SK-N-SH (cell line): ENCODE data around the gene ROS1. TPM values are rescaled to one million over a fixed set of nuclear protein-coding genes. Genes with fewer than 3 reads are reported as not detected.

Source experiments
- CTCF ChIA-PET: fragments of 300-600, 350-600 bp; formaldehyde crosslinking; extraction: SDS; loops from one replicate; lab custom pipeline; 2021; lab: Yijun Ruan, JAX
- POLR2A ChIA-PET: fragments of 350-600 bp; sonication (Branson Sonifier 250); formaldehyde crosslinking; extraction: SDS; loops from one replicate; lab custom pipeline; 2020; ENCODE audit warnings: antibody characterized with exemption, inconsistent platforms; lab: Yijun Ruan, JAX
- DNase-seq: peaks from one replicate; pipeline ENCODE4 v3.0.0; 2012
- H2AFZ ChIP-seq: fragments of 200-600 bp; sonication (generic); 2 replicates; pipeline ENCODE4 v1.8.1; 2016; ENCODE audit warnings: antibody characterized with exemption, mild to moderate bottlenecking, low read depth
- H3F3A ChIP-seq: fragments of 200-600 bp; sonication (generic); replicated peaks from 2 replicates; pipeline ENCODE3; 2016; ENCODE audit warnings: antibody characterized with exemption, mild to moderate bottlenecking; ENCODE audit not compliant: insufficient read depth
- H3K27ac ChIP-seq, 2 experiments: fragments of 200-500 bp in 1 of 2; fragments of 200-600 bp in 1 of 2; sonication (Bioruptor generic) in 1 of 2; sonication (generic), shearing (Covaris generic) in 1 of 2; 2 replicates each; pipeline versions ENCODE4 v1.5.1 to v1.6.1; 2014 to 2016; ENCODE audit warnings: low read depth in 2 of 2, inconsistent platforms in 1 of 2, low read length in 1 of 2, mild to moderate bottlenecking in 1 of 2, mixed read lengths in 1 of 2
- H3K27me3 ChIP-seq: fragments of 200-600 bp; sonication (generic), shearing (Covaris generic); 2 replicates; pipeline ENCODE4 v1.6.1; 2016; ENCODE audit warnings: mixed run types; ENCODE audit not compliant: insufficient read depth
- H3K36me3 ChIP-seq, 2 experiments: fragments of 200-500 bp in 1 of 2; fragments of 200-600 bp in 1 of 2; sonication (Bioruptor generic) in 1 of 2; sonication (generic) in 1 of 2; replicated peaks in 1 of 2; 2 replicates each; pipeline versions ENCODE3 to v1.5.1; 2014 to 2016; ENCODE audit warnings: low read length in 1 of 2, mild to moderate bottlenecking in 1 of 2; ENCODE audit not compliant: insufficient read depth in 2 of 2, control insufficient read depth in 1 of 2
- H3K4me1 ChIP-seq, 2 experiments: fragments of 200-500 bp in 1 of 2; fragments of 200-600 bp in 1 of 2; sonication (Bioruptor generic) in 1 of 2; sonication (generic), shearing (Covaris generic) in 1 of 2; 2 replicates each; pipeline versions ENCODE4 v1.5.1 to v1.6.1; 2014 to 2016; ENCODE audit warnings: low read depth in 1 of 2, low read length in 1 of 2, mixed run types in 1 of 2; ENCODE audit not compliant: insufficient read depth in 2 of 2, control insufficient read depth in 1 of 2
- H3K4me2 ChIP-seq: fragments of 200-600 bp; sonication (generic), shearing (Covaris generic); 2 replicates; pipeline ENCODE4 v1.6.1; 2017; ENCODE audit warnings: mixed run types
- H3K4me3 ChIP-seq, 2 experiments: fragments of 200-500 bp in 1 of 2; fragments of 200-600 bp in 1 of 2; sonication (Bioruptor generic) in 1 of 2; sonication (generic), shearing (Covaris generic) in 1 of 2; 2 replicates each; pipeline versions ENCODE4 v1.5.1 to v1.8.1; 2014 to 2016; ENCODE audit warnings: low read depth in 2 of 2, inconsistent platforms in 1 of 2, low read length in 1 of 2, mild to moderate bottlenecking in 1 of 2, mixed read lengths in 1 of 2, moderate library complexity in 1 of 2
- H3K79me2 ChIP-seq: fragments of 200-600 bp; sonication (generic); 2 replicates; pipeline ENCODE4 v1.8.1; 2017; ENCODE audit warnings: mild to moderate bottlenecking; ENCODE audit not compliant: insufficient read depth
- H3K9ac ChIP-seq: fragments of 200-600 bp; sonication (generic); 2 replicates; pipeline ENCODE4 v1.6.1; 2017; ENCODE audit warnings: mixed run types
- H3K9me2 ChIP-seq: fragments of 200-600 bp; sonication (generic); 2 replicates; pipeline ENCODE4 v1.6.1; 2017; ENCODE audit warnings: mixed run types
- H3K9me3 ChIP-seq: fragments of 200-600 bp; sonication (generic); 2 replicates; pipeline ENCODE4 v1.6.1; 2017; ENCODE audit warnings: mixed run types, mild to moderate bottlenecking, moderate library complexity
- H4K20me1 ChIP-seq: fragments of 200-600 bp; sonication (generic); 2 replicates; pipeline ENCODE4 v1.6.1; 2017; ENCODE audit warnings: mild to moderate bottlenecking, mixed run types; ENCODE audit not compliant: insufficient read depth
- FOXJ3 ChIP-seq: sonication (generic); formaldehyde crosslinking; IDR thresholded peaks from 2 replicates; pipeline ENCODE4 v1.5.1; 2020; ENCODE audit warnings: mild to moderate bottlenecking, missing genetic modification reagents
- FOXM1 ChIP-seq: IDR thresholded peaks from 2 replicates; pipeline ENCODE4 v1.4.0; 2012; ENCODE audit warnings: low read depth, mild to moderate bottlenecking
- GABPA ChIP-seq: IDR thresholded peaks from 2 replicates; pipeline ENCODE4 v1.4.0; 2012; ENCODE audit warnings: low read depth, mild to moderate bottlenecking
- MEF2A ChIP-seq: IDR thresholded peaks from 2 replicates; pipeline ENCODE4 v1.4.0; 2012; ENCODE audit warnings: low read depth, borderline replicate concordance
- MXI1 ChIP-seq: IDR thresholded peaks from 2 replicates; pipeline ENCODE4 v1.6.1; 2012; ENCODE audit warnings: mild to moderate bottlenecking, low read depth, low read length, improper control_type of control experiment
- NRF1 ChIP-seq: IDR thresholded peaks from 2 replicates; pipeline ENCODE4 v1.6.1; 2012; ENCODE audit warnings: low read depth, mild to moderate bottlenecking, low read length
- RAD21 ChIP-seq: IDR thresholded peaks from 2 replicates; pipeline ENCODE4 v1.6.1; 2012; ENCODE audit warnings: mild to moderate bottlenecking, low read length
- RFX5 ChIP-seq: IDR thresholded peaks from 2 replicates; pipeline ENCODE4 v1.6.1; 2012; ENCODE audit warnings: mild to moderate bottlenecking, improper control_type of control experiment, low read length
- TEAD4 ChIP-seq: IDR thresholded peaks from 2 replicates; pipeline ENCODE4 v1.4.0; 2012; ENCODE audit warnings: mild to moderate bottlenecking, borderline replicate concordance; ENCODE audit not compliant: insufficient read depth
- WGBS: methylation state at CpG from one replicate; pipeline ENCODE4 v1.1.6; 2017; ENCODE audit warnings: low lambda C conversion rate; 5-methylcytosine and 5-hydroxymethylcytosine counted together
- polyA plus RNA-seq, 3 experiments: library from polyadenylated mRNA; depleted of rRNA; stranded (reverse); fragments of >200 nt; gene quantifications; 2 replicates each; pipeline ENCODE4 v1.2.3, GENCODE V29; 2012
- TF ChIP-seq, protein P1 (sequence below): IDR thresholded peaks from 2 replicates; pipeline ENCODE4 v1.4.0; 2012; ENCODE audit warnings: low read depth, borderline replicate concordance
- TF ChIP-seq, protein P2 (sequence below): IDR thresholded peaks from 2 replicates; pipeline ENCODE4 v1.4.0; 2012; ENCODE audit warnings: low read depth
- TF ChIP-seq, protein P3 (sequence below): IDR thresholded peaks from 2 replicates; pipeline ENCODE4 v1.6.1; 2012; ENCODE audit warnings: mild to moderate bottlenecking, low read depth, low read length, moderate library complexity
- TF ChIP-seq, protein P4 (sequence below): IDR thresholded peaks from 2 replicates; pipeline ENCODE4; 2012

Gene ROS1
- polyA plus RNA-seq, 1 of the 3 experiments (the other 2 are of a cell fraction), result 1.8 TPM

DNA sequence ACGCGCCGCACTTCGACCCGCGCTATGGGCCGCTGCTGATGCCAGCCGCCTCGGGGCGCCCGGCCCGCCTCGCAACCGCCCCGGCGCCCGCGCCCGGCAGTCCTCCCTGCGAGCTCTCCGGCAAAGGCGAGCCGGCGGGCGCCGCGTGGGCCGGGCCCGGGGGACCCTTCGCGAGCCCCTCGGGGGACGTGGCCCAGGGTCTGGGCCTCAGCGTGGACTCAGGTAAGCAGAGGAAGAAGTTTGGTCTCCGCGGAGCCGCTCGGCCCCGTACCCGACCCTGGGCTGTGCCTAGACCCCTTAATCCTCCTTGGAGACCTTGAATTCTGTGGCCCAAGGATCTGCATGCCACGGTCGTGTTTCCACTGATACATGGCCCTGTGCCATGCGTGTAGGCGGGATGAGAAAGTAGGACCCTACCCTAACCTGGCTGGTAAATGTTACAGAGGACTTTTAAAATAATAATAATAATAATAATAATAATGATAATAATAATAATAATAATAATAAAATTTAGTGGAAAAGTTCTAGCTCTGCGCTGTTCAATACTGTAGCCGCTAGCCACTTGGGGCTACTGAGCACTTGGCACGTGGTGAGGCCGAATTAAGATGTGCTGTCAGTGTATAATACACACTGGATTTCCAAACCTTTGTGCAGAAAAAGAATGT, 154.8 kb downstream of the ROS1 start:
- Histone ChIP-seq H3K9ac (no peak overlapping the region), H3K27me3 (peaks cover 80% of the 10 kb centered on the region), H3K4me1 (no peaks in the 10 kb centered on the region), H3K36me3 (no peaks in the 10 kb centered on the region), H3F3A (no peaks in the 10 kb centered on the region), H4K20me1 (no peaks in the 10 kb centered on the region), H3K4me3 (no peak overlapping the region; a peak in 1 of 4 replicates), H2AFZ (no peak overlapping the region), H3K79me2 (no peaks in the 10 kb centered on the region), H3K9me3 (no peaks in the 10 kb centered on the region), H3K27ac (no peak overlapping the region), H3K4me2 (no peak overlapping the region), H3K9me2 (no peaks in the 10 kb centered on the region)
- 2% methylated on average over 8 of the region's 48 CpGs for WGBS
- DNase-seq, result no peak
- ChIA-PET CTCF (no interaction called here), POLR2A (no interaction called here)
- no peak for TF ChIP-seq NRF1
- TF ChIP-seq MXI1, result no peak
- TF ChIP-seq, protein P1, sequence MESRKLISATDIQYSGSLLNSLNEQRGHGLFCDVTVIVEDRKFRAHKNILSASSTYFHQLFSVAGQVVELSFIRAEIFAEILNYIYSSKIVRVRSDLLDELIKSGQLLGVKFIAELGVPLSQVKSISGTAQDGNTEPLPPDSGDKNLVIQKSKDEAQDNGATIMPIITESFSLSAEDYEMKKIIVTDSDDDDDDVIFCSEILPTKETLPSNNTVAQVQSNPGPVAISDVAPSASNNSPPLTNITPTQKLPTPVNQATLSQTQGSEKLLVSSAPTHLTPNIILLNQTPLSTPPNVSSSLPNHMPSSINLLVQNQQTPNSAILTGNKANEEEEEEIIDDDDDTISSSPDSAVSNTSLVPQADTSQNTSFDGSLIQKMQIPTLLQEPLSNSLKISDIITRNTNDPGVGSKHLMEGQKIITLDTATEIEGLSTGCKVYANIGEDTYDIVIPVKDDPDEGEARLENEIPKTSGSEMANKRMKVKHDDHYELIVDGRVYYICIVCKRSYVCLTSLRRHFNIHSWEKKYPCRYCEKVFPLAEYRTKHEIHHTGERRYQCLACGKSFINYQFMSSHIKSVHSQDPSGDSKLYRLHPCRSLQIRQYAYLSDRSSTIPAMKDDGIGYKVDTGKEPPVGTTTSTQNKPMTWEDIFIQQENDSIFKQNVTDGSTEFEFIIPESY, result no peak
- TF ChIP-seq, protein P2, sequence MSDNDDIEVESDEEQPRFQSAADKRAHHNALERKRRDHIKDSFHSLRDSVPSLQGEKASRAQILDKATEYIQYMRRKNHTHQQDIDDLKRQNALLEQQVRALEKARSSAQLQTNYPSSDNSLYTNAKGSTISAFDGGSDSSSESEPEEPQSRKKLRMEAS, result no peak
- TF ChIP-seq MEF2A, result no peak
- no peak for TF ChIP-seq RAD21
- TF ChIP-seq, protein P3, sequence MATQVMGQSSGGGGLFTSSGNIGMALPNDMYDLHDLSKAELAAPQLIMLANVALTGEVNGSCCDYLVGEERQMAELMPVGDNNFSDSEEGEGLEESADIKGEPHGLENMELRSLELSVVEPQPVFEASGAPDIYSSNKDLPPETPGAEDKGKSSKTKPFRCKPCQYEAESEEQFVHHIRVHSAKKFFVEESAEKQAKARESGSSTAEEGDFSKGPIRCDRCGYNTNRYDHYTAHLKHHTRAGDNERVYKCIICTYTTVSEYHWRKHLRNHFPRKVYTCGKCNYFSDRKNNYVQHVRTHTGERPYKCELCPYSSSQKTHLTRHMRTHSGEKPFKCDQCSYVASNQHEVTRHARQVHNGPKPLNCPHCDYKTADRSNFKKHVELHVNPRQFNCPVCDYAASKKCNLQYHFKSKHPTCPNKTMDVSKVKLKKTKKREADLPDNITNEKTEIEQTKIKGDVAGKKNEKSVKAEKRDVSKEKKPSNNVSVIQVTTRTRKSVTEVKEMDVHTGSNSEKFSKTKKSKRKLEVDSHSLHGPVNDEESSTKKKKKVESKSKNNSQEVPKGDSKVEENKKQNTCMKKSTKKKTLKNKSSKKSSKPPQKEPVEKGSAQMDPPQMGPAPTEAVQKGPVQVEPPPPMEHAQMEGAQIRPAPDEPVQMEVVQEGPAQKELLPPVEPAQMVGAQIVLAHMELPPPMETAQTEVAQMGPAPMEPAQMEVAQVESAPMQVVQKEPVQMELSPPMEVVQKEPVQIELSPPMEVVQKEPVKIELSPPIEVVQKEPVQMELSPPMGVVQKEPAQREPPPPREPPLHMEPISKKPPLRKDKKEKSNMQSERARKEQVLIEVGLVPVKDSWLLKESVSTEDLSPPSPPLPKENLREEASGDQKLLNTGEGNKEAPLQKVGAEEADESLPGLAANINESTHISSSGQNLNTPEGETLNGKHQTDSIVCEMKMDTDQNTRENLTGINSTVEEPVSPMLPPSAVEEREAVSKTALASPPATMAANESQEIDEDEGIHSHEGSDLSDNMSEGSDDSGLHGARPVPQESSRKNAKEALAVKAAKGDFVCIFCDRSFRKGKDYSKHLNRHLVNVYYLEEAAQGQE, result no peak
- TF ChIP-seq, protein P4, sequence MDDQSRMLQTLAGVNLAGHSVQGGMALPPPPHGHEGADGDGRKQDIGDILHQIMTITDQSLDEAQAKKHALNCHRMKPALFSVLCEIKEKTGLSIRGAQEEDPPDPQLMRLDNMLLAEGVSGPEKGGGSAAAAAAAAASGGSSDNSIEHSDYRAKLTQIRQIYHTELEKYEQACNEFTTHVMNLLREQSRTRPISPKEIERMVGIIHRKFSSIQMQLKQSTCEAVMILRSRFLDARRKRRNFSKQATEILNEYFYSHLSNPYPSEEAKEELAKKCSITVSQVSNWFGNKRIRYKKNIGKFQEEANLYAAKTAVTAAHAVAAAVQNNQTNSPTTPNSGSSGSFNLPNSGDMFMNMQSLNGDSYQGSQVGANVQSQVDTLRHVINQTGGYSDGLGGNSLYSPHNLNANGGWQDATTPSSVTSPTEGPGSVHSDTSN, result no peak
- no peak for TF ChIP-seq FOXM1
- TF ChIP-seq FOXJ3 (CRISPR knock-in tag), result no peak
- TF ChIP-seq RFX5, result no peak
- TF ChIP-seq TEAD4, result no peak
- no peak for TF ChIP-seq GABPA
